Right lobe of liver (tissue), 6 donors: ENCODE results near the gene SERPINI1. TPM values are rescaled to one million over a fixed set of nuclear protein-coding genes. Genes with fewer than 3 reads are reported as not detected.

Experiments
- ATAC-seq, 4 donors: fragments of 200-7000 bp; cut with Tn5 transposase; one replicate each; pipeline ENCODE4 v1.9.1; 2020; ENCODE audit warnings: mild to moderate bottlenecking in 4 of 4, moderate library complexity in 4 of 4
- DNase-seq, 3 donors: peaks; one replicate each; pipeline ENCODE4 v3.0.0-alpha.2; 2020
- H3K27ac ChIP-seq, 3 donors: fragments of 200-600 bp; one replicate each; pipeline ENCODE4 v1.8.0; 2022
- H3K27me3 ChIP-seq, 2 donors: fragments of 200-600 bp; one replicate each; pipeline ENCODE4 v1.8.0; 2022
- H3K36me3 ChIP-seq, 4 donors: fragments of 200-600 bp; sonication (generic) in 1 of 4; one replicate each; pipeline versions ENCODE4 v1.5.1 to v1.8.0; 2017 to 2022; ENCODE audit warnings: control low read depth in 1 of 4
- H3K4me1 ChIP-seq, 4 donors: fragments of 200-600 bp; sonication (generic) in 1 of 4; one replicate each; pipeline versions ENCODE4 v1.5.1 to v1.8.0; 2017 to 2022; ENCODE audit warnings: control low read depth in 1 of 4
- H3K4me3 ChIP-seq, 3 donors: fragments of 200-600 bp; one replicate each; pipeline ENCODE4 v1.8.0; 2022
- H3K9me3 ChIP-seq, 4 donors: fragments of 200-600 bp; sonication (generic) in 1 of 4; one replicate each; pipeline versions ENCODE4 v1.5.1 to v1.8.0; 2017 to 2022; ENCODE audit warnings: control low read depth in 1 of 4
- POLR2A ChIP-seq: fragments of 450-650 bp; IDR thresholded peaks from one replicate; pipeline ENCODE4 v1.6.1; 2017; ENCODE audit warnings: antibody characterized with exemption, mild to moderate bottlenecking
- WGBS: methylation state at CpG from one replicate; pipeline ENCODE4 v1.1.6; 2018; ENCODE audit warnings: low coverage, low lambda C conversion rate; ENCODE audit not compliant: insufficient coverage; ENCODE audit errors: missing lambda C conversion rate; 5-methylcytosine and 5-hydroxymethylcytosine counted together
- intact Hi-C, 2 donors: fragments of 100-400 bp; cut with DNase I; formaldehyde crosslinking; loops; one replicate each; pipeline versions ENCODE4 v1.11.2 to v1.14.1; 2022
- total RNA-seq, 6 experiments: library from RNA; depleted of rRNA in 2 of 6; stranded (reverse); fragments of >200 nt in 2 of 6; fragmentation: NEBNext Ultra II Directional in 3 of 6; extraction: Animal tissue kit (Norgen Biotek cat#: 25700) in 3 of 6; gene quantifications; one replicate each; pipeline versions ENCODE4 v1.1.0 to v1.2.4, GENCODE V29; 2016 to 2023
- TF ChIP-seq, protein P1 (sequence below), 4 donors: fragments of 200-600 bp in 3 of 4; fragments of 450-650 bp in 1 of 4; IDR thresholded peaks; one replicate each; pipeline versions ENCODE4 v1.5.1 to v1.8.0; 2016 to 2022; ENCODE audit warnings: antibody characterized with exemption in 4 of 4, mild to moderate bottlenecking in 2 of 4
- donor health status: DM: no; HTN: yes; CAD: no.
- donor health status: DM: no; HTN: no; CAD: no.
- donor health status: DM: no; HTN: no; CAD: no.
- donor health status: DM: no; HTN: yes; CAD: no.
- donor health status: DM: no; HTN: yes; CAD: no.

SERPINI1 gene
- total RNA-seq, 6 experiments from 2014 or later, result 0.40 to 3.0 (median 0.62) TPM

DNA sequence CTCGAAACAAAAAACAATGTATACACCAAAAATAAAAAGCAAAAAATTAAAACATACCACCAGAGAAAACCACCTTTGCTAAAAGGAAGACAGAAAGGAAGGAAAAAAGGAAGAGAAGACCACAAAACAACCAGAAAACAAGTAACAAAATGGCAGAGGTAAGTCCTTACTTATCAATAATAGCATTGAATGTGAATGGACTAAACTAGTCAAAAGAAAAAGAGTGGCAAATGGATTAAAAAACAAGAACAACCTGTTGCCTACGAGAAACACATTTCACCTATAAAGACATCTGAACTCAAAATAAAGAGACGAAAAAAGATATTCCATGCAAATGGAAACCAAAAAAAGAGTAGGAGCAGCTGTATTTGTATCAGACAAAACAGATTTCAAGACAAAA lies 23.1 kb upstream of the SERPINI1 start:
- H3K9me3 ChIP-seq, result no peaks in the 10 kb centered on the region
- no peak overlapping the region for H3K4me3 ChIP-seq
- no peaks in the 10 kb centered on the region for H3K27me3 ChIP-seq
- no peak for TF ChIP-seq POLR2A
- TF ChIP-seq, protein P1, sequence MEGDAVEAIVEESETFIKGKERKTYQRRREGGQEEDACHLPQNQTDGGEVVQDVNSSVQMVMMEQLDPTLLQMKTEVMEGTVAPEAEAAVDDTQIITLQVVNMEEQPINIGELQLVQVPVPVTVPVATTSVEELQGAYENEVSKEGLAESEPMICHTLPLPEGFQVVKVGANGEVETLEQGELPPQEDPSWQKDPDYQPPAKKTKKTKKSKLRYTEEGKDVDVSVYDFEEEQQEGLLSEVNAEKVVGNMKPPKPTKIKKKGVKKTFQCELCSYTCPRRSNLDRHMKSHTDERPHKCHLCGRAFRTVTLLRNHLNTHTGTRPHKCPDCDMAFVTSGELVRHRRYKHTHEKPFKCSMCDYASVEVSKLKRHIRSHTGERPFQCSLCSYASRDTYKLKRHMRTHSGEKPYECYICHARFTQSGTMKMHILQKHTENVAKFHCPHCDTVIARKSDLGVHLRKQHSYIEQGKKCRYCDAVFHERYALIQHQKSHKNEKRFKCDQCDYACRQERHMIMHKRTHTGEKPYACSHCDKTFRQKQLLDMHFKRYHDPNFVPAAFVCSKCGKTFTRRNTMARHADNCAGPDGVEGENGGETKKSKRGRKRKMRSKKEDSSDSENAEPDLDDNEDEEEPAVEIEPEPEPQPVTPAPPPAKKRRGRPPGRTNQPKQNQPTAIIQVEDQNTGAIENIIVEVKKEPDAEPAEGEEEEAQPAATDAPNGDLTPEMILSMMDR (IDR thresholded peaks at IDR 0.05), result no peak
- peaks cover 0 to 6% (median 0%) of the 10 kb centered on the region in 4 donors for H3K36me3 ChIP-seq
- no peak overlapping the region for H3K27ac ChIP-seq
- intact Hi-C loops, result no loop called here
- DNase-seq (no peak), ATAC-seq (no peak)
- 90% methylated on average over 3 of the region's 3 CpGs for WGBS
- H3K4me1 ChIP-seq, result peaks cover 0 to 5% (median 0%) of the 10 kb centered on the region in 4 donors

DNA sequence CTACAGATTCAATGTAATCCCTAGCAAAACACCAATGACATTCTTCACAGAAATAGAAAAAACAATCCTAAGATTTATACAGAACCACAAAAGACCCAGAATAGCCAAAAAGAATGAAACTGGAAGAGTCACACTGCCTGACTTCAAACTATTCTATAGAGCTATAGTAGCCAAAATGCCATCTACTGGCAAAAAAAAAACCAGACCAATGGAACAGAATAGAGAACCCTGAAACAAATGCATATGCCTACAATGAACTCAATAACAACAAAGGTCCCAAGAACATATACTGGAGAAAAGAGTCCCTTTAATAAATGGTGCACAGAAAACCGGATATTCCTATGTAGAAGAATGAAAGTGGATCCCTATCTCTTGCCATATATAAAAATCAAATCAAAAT lies 20.6 kb upstream of the SERPINI1 start:
- Histone ChIP-seq H3K4me1 (peaks cover 0 to 12% (median 0%) of the 10 kb centered on the region in 4 donors), H3K27me3 (no peaks in the 10 kb centered on the region), H3K9me3 (no peaks in the 10 kb centered on the region), H3K4me3 (no peak overlapping the region), H3K36me3 (peaks cover 0 to 20% (median 3%) of the 10 kb centered on the region in 4 donors), H3K27ac (no peak overlapping the region)
- WGBS, result 100% methylated on average over 1 of the region's 1 CpG
- TF ChIP-seq, protein P1 (IDR thresholded peaks at IDR 0.05), result no peak
- TF ChIP-seq POLR2A, result no peak
- intact Hi-C loops, result no loop called here
- no peak for ATAC-seq
- no peak for DNase-seq

- H3K9me3 ChIP-seq, result no peaks in the 10 kb centered on the region
- intact Hi-C loops, result no loop called here
- no peak overlapping the region for H3K27ac ChIP-seq
- H3K4me3 ChIP-seq, result no peak overlapping the region
- H3K27me3 ChIP-seq, result no peaks in the 10 kb centered on the region
- WGBS, result 46% methylated on average over 2 of the region's 2 CpGs
- H3K36me3 ChIP-seq, result peaks cover 0 to 14% (median 3%) of the 10 kb centered on the region in 4 donors
- TF ChIP-seq POLR2A, result no peak
- TF ChIP-seq, protein P1 (IDR thresholded peaks at IDR 0.05), result no peak
- ATAC-seq (peak; percentile 63 to 94 (median 82)), DNase-seq (no peak)
- peaks cover 0 to 12% (median 0%) of the 10 kb centered on the region in 4 donors for H3K4me1 ChIP-seq
Observed at GRCh38 chr3:167716920-167717319, 18.6 kb upstream of the SERPINI1 start.

GRCh38 chr3:167718582-167718981 lies 16.9 kb upstream of the SERPINI1 start:
- 100% methylated on average over 1 of the region's 1 CpG for WGBS
- Histone ChIP-seq H3K4me3 (no peak overlapping the region), H3K36me3 (peaks cover 0 to 14% (median 3%) of the 10 kb centered on the region in 4 donors)

More at GRCh38 chr3:167718582-167718981, 16.9 kb upstream of the SERPINI1 start:
- Histone ChIP-seq H3K27ac (no peak overlapping the region), H3K27me3 (no peaks in the 10 kb centered on the region), H3K4me1 (peaks cover 0 to 12% (median 0%) of the 10 kb centered on the region in 4 donors), H3K9me3 (no peaks in the 10 kb centered on the region)
- intact Hi-C loops, result no loop called here
- ATAC-seq, result no peak
- DNase-seq, result no peak
- TF ChIP-seq POLR2A, result no peak
- TF ChIP-seq, protein P1 (IDR thresholded peaks at IDR 0.05), result no peak
